Fibroblast of mammary gland (primary cell): ENCODE results near the gene GGT5.
"Not testable (repeated sequence)": the region's sequence is repeated elsewhere in the genome, so short reads cannot be mapped to it uniquely, and the experiment has no call there.

ENCODE experiments used
- DNase-seq: peaks from one replicate; pipeline ENCODE4 v3.0.0-alpha.2; 2010; ENCODE audit warnings: low read depth
- H3K4me3 ChIP-seq: 2 replicates; pipeline ENCODE4 v1.5.1; 2011; ENCODE audit warnings: low read depth, mild to moderate bottlenecking, low read length, moderate library complexity; ENCODE audit not compliant: control insufficient read depth
- CTCF ChIP-seq: conservative IDR thresholded peaks from 2 replicates; pipeline ENCODE4 v1.5.1; 2011; ENCODE audit warnings: low read depth, low read length, inconsistent platforms; ENCODE audit not compliant: control insufficient read depth, insufficient read depth

GGT5 gene

GRCh38 chr22:24270556-24271385, 25.9 kb upstream of the GGT5 start, which contains the start of gene SPECC1L:
SPECC1L (plus strand) TSS chr22:24270831; CDS start chr22:24302232, 31,401 bp downstream.
- TF ChIP-seq CTCF = no peak
- peak within 1 kb of the TSS; percentile 94 for H3K4me3 ChIP-seq
- peak; percentile 89 for DNase-seq

GRCh38 chr22:24266495-24266894, 21.6 kb upstream of the GGT5 start:
- not testable (repeated sequence) for H3K4me3 ChIP-seq, DNase-seq

- no peak for TF ChIP-seq CTCF
- DNase-seq = no peak
These were observed 20.9 kb upstream of the GGT5 start for GRCh38 chr22:24265734-24266133.

GRCh38 chr22:24264329-24264896, 19.5 kb upstream of the GGT5 start:
- H3K4me3 ChIP-seq = not testable (repeated sequence)
- peak; percentile 68 for DNase-seq

More at GRCh38 chr22:24265734-24266133, 20.9 kb upstream of the GGT5 start:
- H3K4me3 ChIP-seq = no peak overlapping the region

GRCh38 chr22:24263479-24263878, 18.6 kb upstream of the GGT5 start:
- H3K4me3 ChIP-seq, DNase-seq: not testable (repeated sequence)

GRCh38 chr22:24262185-24262749, 17.4 kb upstream of the GGT5 start:
- DNase-seq, H3K4me3 ChIP-seq: not testable (repeated sequence)

- TF ChIP-seq CTCF = peak; percentile 37
- not testable (repeated sequence) for H3K4me3 ChIP-seq
- DNase-seq = peak; percentile 90
These were observed 14.6 kb upstream of the GGT5 start for GRCh38 chr22:24259459-24259858.

GRCh38 chr22:24256736-24257135, 11.9 kb upstream of the GGT5 start:
- not testable (repeated sequence) for DNase-seq, H3K4me3 ChIP-seq

GRCh38 chr22:24256136-24256535, 11.3 kb upstream of the GGT5 start:
- not testable (repeated sequence) for DNase-seq, H3K4me3 ChIP-seq

- not testable (repeated sequence) for DNase-seq, H3K4me3 ChIP-seq
These were observed 8.2 kb upstream of the GGT5 start for GRCh38 chr22:24253126-24253525.

- DNase-seq, H3K4me3 ChIP-seq: not testable (repeated sequence)
These were observed 6.4 kb upstream of the GGT5 start for GRCh38 chr22:24251286-24251685.

GRCh38 chr22:24249413-24249812, 4.5 kb upstream of the GGT5 start:
- not testable (repeated sequence) for DNase-seq, H3K4me3 ChIP-seq

- DNase-seq, H3K4me3 ChIP-seq: not testable (repeated sequence)
These were observed 3.7 kb upstream of the GGT5 start for GRCh38 chr22:24248611-24249010.
